HG03135 (cell line): Measurements from ENCODE around the gene BLOC1S4.
"Not testable (repeated sequence)": the region's sequence is repeated elsewhere in the genome, so short reads cannot be mapped to it uniquely, and the experiment has no call there.

Experiments used
- ATAC-seq: cut with Tn5 transposase; IDR thresholded peaks from one replicate; pipeline ENCODE4 v1.9.1; 2021; ENCODE audit warnings: mild to moderate bottlenecking, moderate library complexity; ENCODE audit not compliant: unreplicated experiment

Gene BLOC1S4

GRCh38 chr4:6716018-6716911 lies at the start of gene BLOC1S4:
Gene BLOC1S4 (plus strand): TSS chr4:6716174. CDS start chr4:6716210, 36 bp downstream.
- ATAC-seq = peak; percentile 72

- no peak for ATAC-seq
Observed at GRCh38 chr4:6668391-6668790, 47.6 kb upstream of the BLOC1S4 start.

- no peak for ATAC-seq
Observed at GRCh38 chr4:6671648-6672047, 44.3 kb upstream of the BLOC1S4 start.

GRCh38 chr4:6672131-6672530 lies 43.8 kb upstream of the BLOC1S4 start:
- no peak for ATAC-seq

GRCh38 chr4:6672541-6673190 lies 43.3 kb upstream of the BLOC1S4 start:
- not testable (repeated sequence) for ATAC-seq

GRCh38 chr4:6673191-6673659 lies 42.7 kb upstream of the BLOC1S4 start:
- not testable (repeated sequence) for ATAC-seq

- ATAC-seq = peak; percentile 77
Observed at GRCh38 chr4:6673660-6674499, 42.1 kb upstream of the BLOC1S4 start.

GRCh38 chr4:6674500-6675149 lies 41.3 kb upstream of the BLOC1S4 start:
- peak; percentile 41 for ATAC-seq

- no peak for ATAC-seq
Observed at GRCh38 chr4:6676722-6677558, 39.0 kb upstream of the BLOC1S4 start.

- ATAC-seq = no peak
Observed at GRCh38 chr4:6680372-6681034, 35.5 kb upstream of the BLOC1S4 start.

- no peak for ATAC-seq
Observed at GRCh38 chr4:6681191-6681590, 34.8 kb upstream of the BLOC1S4 start.

- ATAC-seq = no peak
Observed at GRCh38 chr4:6682862-6683590, 32.9 kb upstream of the BLOC1S4 start.

- ATAC-seq = no peak
Observed at GRCh38 chr4:6684656-6685055, 31.3 kb upstream of the BLOC1S4 start.

GRCh38 chr4:6686104-6686787 lies 29.7 kb upstream of the BLOC1S4 start:
- ATAC-seq = no peak

GRCh38 chr4:6687947-6688878 lies 27.8 kb upstream of the BLOC1S4 start:
- ATAC-seq = no peak

GRCh38 chr4:6688879-6689505 lies 27.0 kb upstream of the BLOC1S4 start:
- ATAC-seq = peak; percentile 72
